MM.1S (cell line): ENCODE data around the gene ROCK2.

Source experiments
- EZH2 ChIP-seq: fragments of 300-600 bp; sonication (generic); optimal IDR thresholded peaks from 2 replicates; pipeline ENCODE3; 2017; ENCODE audit warnings: low read depth, mild to moderate bottlenecking, antibody characterized with exemption, low read length, mixed read lengths
- EZH2phosphoT487 ChIP-seq: fragments of 300-600 bp; sonication (generic); IDR thresholded peaks from 2 replicates; pipeline ENCODE4 v1.6.1; 2018; ENCODE audit warnings: antibody characterized with exemption, low read length
- TF ChIP-seq, protein P1 (sequence below): fragments of 300-600 bp; sonication (generic); IDR thresholded peaks from 2 replicates; pipeline ENCODE4 v1.5.1; 2016; ENCODE audit warnings: antibody characterized with exemption, low read length, mixed read lengths

DNA sequence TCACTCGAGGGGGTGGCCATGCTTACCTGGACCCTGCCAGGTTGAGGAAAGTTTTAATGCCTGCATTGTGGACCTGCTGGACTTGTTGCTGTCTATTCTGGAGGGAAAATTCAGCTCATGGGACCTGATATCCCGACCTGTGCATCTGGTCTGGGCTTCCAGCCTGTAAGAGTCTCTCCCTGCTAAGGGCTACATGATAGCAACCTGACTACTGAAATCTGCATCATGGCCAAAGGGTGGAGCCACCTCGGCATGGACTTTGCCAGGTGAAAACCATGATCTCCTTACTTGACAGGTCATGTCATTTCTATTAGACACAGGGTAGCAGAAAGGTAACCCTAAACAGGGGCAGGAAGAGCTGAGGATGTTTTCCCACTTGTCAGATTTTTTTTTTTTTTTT is 202.1 kb downstream of the ROCK2 start:
- TF ChIP-seq, protein P1, sequence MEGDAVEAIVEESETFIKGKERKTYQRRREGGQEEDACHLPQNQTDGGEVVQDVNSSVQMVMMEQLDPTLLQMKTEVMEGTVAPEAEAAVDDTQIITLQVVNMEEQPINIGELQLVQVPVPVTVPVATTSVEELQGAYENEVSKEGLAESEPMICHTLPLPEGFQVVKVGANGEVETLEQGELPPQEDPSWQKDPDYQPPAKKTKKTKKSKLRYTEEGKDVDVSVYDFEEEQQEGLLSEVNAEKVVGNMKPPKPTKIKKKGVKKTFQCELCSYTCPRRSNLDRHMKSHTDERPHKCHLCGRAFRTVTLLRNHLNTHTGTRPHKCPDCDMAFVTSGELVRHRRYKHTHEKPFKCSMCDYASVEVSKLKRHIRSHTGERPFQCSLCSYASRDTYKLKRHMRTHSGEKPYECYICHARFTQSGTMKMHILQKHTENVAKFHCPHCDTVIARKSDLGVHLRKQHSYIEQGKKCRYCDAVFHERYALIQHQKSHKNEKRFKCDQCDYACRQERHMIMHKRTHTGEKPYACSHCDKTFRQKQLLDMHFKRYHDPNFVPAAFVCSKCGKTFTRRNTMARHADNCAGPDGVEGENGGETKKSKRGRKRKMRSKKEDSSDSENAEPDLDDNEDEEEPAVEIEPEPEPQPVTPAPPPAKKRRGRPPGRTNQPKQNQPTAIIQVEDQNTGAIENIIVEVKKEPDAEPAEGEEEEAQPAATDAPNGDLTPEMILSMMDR = no peak; the same call in 1 of the 2 replicates
- TF ChIP-seq EZH2phosphoT487 (no peak), EZH2 (no peak)
